Fibroblast of the aortic adventitia (primary cell): ENCODE data around the gene PCK2. TPM values are rescaled to one million over a fixed set of nuclear protein-coding genes. Genes with fewer than 3 reads are reported as not detected.
A peak's percentile ranks its signal among the peaks of the same experiment; 100 is the strongest.

ENCODE experiments used
- DNase-seq: peaks from one replicate; pipeline ENCODE4 v3.0.0-alpha.2; 2010; ENCODE audit warnings: low read depth
- H3K4me3 ChIP-seq: 2 replicates; pipeline ENCODE4 v1.5.1; 2011; ENCODE audit warnings: low read depth, mild to moderate bottlenecking, control low read depth, low read length, moderate library complexity
- CTCF ChIP-seq: IDR thresholded peaks from 2 replicates; pipeline ENCODE4 v1.5.1; 2011; ENCODE audit warnings: mild to moderate bottlenecking, low read length, control low read depth, inconsistent platforms; ENCODE audit not compliant: insufficient read depth
- total RNA-seq: library from RNA; depleted of rRNA; stranded (reverse); fragments of >200 nt; gene quantifications from 2 replicates; pipeline ENCODE4 v1.2.3, GENCODE V29; 2012; ENCODE audit warnings: low replicate concordance

Gene PCK2
- total RNA-seq, 1 donor, result 36.5 TPM

GRCh38 chr14:24114532-24115421, 20.7 kb downstream of the PCK2 start, which contains the start of the genes DCAF11 and NRL:
Gene DCAF11 (plus strand): TSS chr14:24114777. CDS start chr14:24115595, 818 bp downstream.
Gene NRL (minus strand): TSS chr14:24114949. CDS start chr14:24082848, 32,101 bp downstream.
- DNase-seq, result peak; percentile 100
- H3K4me3 ChIP-seq, result peak within 1 kb of the TSS; percentile 91
- no peak for TF ChIP-seq CTCF

DNA sequence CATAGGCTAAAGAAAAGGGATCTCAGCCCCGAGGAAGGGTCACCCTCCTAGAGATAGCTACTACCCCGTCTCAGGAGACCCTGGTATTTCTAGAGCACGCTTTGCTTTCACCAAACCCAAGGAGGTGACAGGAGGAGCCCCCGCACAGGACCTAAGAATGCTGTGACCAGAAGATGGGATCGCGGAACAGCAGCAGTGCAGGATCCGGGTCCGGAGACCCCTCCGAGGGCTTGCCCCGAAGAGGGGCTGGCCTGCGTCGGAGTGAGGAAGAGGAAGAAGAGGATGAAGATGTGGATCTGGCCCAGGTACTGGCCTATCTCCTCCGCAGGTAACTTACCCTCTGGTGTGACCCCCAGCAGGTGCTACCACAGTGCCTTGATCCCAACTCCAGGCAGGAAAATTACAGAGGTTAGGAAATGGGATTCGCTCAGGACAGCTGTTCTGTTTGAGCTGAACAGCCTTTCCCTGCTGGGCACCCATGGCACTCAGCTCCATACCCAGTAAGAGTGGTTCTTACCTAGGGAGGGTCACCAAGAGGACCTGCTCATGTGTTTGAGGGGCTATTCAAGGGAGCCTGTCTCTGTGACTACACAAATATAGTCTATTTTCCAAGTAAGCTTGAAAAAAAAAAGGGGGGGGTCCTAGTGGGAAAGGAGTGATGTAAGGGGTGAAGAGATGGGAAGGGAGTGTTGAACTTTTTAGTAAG, 21.5 kb downstream of the PCK2 start:
- H3K4me3 ChIP-seq, result peak overlapping the region; percentile 91
- no peak for TF ChIP-seq CTCF
- DNase-seq, result no peak

DNA sequence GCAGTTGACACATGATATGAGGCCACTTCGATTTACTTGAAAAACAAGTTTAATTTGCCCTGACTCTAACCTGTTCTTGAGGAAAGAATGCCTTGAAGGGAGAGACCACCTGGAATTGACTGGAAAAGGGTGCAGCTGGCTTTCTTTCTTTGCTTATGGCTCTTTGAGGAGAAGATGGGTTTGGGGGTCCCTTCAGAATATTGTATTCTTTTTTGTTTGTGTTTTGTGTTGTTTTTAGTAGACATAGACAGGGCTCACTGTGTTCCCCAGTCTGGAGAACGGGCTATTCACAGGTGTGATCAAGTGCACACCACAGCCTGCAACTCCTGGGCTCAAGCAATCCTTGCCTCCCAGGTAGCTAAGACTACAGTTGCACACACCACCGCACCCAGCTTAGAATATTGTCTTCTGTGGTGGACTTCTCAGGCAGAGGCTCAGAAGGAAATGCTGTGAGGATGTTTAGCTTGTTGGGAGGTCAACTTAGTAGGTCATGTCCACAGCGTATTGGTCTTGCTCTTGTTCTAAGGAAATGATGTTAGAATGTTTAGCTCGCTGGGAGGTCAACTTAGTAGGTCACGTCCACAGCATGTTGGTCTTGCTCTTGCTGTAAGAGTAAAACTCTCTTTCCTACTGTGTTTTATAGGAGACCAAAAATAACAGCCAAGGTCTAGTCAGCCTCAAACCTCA, 22.2 kb downstream of the PCK2 start:
- H3K4me3 ChIP-seq, result peak overlapping the region; percentile 15
- no peak for TF ChIP-seq CTCF

GRCh38 chr14:24117179-24117578, 23.1 kb downstream of the PCK2 start:
- H3K4me3 ChIP-seq, result no peak overlapping the region
- no peak for DNase-seq
- TF ChIP-seq CTCF, result no peak

More for the DNA sequence above, 22.2 kb downstream of the PCK2 start:
- no peak for DNase-seq

DNA sequence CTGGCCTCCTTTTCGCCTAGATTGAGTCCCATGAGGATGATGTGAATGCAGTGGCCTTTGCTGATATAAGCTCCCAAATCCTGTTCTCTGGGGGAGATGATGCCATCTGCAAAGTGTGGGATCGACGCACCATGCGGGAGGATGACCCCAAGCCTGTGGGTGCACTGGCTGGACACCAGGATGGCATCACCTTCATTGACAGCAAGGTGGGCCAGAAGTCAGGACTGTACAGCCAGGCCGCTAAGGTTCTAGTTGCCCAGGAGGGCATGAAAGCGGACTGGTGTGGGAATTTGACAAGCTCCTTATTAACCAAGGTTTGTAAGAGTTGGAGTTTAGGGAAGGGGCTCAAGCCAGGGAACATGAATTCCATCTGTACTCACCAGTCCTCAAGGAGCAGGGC, 25.6 kb downstream of the PCK2 start:
- DNase-seq, result no peak

More for the DNA sequence above, 25.6 kb downstream of the PCK2 start:
- H3K4me3 ChIP-seq, result no peak overlapping the region
- no peak for TF ChIP-seq CTCF
